GM21619 (cell line): Measurements from ENCODE around the gene GGTA1.
A peak's percentile ranks its signal among the peaks of the same experiment; 100 is the strongest.

Source experiments
- ATAC-seq: cut with Tn5 transposase; IDR thresholded peaks from one replicate; pipeline ENCODE4 v1.9.1; 2021; ENCODE audit not compliant: unreplicated experiment

Gene GGTA1

DNA sequence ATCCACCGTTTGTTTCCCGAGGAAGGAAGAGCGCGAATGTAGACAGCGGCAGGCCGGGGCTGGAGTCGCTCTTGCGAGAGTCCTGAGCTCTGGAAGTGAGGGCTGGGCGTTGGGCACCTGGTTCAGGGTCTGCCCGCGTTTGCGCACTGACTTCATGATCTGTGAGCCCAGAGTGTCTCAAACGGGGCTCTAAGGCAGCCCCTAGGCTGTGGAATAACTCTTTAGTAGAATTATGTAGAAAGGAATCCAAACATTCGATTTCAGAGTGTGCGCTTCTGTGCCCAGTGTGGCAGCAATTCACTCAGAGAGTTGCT is 478 bp upstream of the GGTA1 start:
- ATAC-seq = no peak

DNA sequence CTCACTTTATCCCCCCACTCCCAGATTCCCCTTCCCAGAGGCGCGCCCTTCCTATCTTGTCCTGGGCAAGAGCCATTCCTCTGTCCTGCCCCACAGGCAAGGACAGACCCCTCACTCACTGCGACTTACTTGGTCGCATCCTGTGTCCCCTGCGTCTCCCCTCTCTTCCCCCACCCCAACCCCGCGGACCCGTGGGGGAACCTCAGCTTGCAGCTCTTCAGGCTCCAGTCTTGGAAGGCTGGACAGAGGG is 542 bp downstream of the GGTA1 start:
- ATAC-seq = no peak

DNA sequence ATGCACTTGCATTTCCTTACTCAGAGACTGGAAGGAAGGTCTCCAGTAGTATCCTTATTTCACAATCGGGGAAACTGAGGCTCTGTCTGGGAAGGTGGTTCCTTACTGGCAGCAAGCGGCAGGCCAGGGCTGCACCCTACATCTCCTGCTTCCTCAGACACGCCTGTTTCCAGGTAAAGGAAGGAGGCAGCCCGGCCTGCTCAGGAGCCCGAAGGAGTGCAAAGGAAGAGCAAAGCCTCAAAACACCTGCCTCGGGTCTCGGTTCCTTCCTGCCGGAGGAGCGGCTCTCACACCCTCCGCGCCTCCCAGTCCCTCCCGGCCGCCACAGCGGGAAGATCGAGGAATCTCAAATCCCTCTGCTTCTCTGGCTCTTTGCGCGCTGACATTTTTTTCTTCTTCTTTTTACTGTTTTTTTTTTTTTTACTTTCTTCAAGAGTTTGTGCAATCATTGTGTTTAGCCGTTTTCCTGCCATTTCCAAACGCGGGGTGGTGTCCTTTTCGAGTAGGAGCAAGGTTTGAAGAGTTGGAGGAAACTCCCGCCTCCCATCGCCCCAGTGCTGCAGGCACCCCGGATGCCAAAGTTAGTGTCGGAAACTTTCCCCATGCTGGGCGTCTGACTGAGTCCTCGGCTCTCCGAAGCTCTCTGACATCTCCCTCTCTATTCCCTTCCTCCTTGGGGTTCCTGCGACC is 1.0 kb downstream of the GGTA1 start:
- ATAC-seq = no peak

DNA sequence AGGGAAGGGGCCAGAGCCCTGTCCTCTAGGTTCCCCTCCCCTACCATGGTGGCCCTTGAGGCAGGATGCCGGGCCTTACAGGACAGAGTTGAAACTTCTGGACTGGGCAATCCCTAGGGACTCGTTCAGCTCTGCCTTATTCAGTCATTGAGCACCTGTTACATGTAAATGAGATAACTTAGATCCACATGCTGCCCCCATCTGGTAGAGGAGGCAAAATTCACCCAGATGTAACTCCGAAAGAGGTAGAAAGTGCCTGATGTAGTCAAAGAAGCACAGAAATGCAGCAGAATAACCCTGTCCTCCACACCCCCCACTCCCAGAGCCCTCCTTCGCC is 1.5 kb downstream of the GGTA1 start:
- peak; percentile 68 for ATAC-seq

DNA sequence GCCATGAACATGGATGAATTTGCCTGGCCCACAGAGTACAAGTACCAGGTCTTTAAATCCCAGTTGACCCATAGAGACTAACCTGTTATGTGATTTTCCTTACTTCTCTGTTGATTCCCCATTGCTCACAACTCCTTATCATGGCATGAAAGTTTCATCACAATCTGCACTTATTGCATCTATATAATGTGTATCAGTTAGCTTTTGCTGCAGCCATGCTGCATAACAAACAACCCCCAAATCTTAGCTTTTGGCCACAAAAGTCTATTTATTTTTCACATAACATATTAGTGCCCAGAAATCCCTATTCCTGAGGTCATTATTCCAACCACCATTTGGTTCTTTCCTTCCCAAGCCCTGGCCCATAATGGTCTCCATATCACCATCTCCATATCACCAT is 3.7 kb downstream of the GGTA1 start:
- ATAC-seq = no peak

DNA sequence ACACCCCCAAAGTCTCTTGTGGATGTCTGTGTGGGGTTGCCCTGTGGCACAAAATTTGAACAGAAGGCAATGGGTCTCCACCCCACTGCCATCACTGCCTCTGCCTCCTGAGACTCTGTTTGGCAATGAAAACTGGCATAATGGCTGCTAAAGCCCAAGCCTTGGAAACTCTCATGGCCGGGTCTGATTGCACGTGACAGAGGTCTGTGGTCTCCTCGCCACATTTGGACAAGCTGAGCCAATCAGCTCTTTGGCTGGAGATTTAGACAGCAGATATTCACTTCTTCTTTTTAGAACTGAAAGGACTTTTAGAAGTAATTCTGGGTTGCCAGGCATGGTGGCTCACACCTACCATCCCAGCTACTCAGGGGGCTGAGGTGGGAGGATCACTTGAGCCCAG is 5.5 kb downstream of the GGTA1 start:
- ATAC-seq = no peak

DNA sequence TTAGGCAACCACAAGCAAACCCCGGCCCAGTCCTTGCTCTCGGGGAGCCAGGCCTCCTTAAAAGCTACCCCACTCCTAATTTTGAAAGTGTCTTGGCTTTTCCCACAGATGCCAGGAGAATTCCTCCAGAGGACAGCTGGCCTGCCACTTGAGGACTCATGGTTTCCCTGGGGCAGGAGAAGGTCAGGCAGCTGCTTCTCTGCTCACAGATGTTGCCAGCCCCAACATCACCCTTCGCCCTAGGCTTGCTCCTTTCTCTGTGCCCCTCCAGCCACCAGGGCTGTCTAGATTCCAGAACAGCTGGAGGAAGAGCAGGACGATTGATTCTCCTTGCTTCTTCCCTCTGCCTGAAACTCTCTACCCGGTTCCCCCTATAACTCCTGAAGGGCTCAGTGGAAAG is 8.5 kb downstream of the GGTA1 start:
- no peak for ATAC-seq

DNA sequence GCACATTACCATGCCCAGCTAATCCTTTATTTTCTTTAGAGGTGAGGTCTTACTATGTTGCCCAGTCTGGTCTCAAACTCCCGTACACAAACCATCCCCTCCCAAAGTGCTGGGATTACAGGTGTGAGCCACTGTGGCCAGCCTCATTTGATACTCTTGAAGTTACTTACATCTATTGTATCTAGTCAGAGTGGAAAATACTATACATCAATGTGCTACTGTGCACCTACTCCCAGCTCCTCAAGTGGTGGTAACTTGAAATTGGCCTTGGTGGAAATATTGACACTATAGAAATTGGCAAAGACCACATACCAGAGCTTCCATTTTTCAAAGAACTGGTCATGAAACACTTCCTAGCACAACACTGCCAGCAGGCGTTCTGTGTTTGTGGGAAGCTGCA is 10.3 kb downstream of the GGTA1 start:
- ATAC-seq = no peak

DNA sequence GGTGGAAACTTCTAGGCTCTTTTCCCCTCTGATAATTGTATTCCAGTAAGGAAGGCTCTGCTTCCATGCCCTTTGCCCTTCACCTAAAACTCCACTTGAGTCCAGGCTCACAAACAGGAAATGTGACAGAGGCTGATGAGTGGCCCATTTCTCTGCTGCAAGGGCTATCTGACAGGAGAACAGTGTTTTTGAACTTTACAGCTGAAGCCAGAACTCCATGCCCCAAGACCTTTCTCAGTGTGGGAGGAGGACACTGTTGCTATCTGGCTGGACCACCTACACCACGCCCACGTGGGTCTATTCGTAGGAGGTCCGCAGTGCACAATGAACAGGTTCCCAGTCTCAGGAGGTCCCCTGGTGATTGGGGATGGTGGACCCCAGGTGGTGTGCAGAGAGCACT is 13.6 kb downstream of the GGTA1 start:
- no peak for ATAC-seq

DNA sequence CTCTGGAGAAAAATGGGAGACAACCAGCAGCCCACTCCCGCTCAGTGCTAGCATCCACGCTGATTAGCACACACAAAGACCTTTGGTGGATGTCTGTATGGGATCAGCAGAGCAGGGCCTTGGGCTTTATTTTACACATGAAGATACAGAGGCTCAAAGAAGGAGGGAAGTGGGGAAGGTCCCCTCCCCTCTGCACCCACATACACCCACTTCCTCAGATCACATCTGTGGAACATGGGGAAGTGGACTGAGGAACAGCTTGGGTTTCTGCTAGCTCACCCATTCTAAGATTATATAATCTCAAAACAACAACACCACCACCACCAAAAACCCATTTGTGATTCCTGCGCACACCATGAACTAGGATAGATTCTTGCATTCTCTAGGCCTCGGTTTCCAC is 14.0 kb downstream of the GGTA1 start:
- no peak for ATAC-seq

DNA sequence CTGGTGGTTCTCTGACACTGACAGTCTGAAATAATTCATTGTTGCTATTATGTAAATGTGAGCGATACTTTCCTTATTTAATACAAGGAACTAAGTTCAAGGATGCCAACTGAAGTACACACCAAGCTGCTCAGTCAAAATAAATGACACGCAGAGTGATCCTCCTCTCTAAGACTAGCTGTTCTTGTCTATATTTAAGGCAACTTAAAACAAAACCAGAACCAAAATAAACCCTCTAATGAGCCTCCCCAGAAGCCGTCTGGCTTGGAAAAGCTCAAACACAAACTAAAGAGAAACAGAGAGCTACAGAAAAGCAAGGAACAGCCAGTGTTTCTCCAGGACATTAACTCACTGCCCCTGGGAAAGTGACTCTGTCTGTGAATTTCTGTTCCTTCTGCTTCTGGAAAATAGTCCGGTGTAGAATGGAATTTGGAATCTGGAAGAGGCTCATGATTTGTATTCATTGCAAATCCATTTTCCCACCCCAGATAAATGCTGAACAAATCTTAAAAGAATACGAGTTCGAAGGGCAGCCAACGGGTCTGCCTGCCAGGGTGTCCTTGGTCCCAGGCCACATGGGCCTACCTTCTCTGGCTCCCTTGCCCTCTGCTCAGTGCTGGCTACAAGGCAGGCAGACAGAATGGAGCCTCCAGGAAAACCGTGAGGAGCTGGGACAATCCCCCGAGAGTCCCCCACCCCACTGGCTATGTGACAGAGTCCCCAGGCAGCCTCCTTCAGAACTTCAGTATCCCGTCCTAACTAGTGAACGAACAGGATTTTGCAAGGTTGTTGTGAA is 14.8 kb downstream of the GGTA1 start:
- ATAC-seq = no peak

DNA sequence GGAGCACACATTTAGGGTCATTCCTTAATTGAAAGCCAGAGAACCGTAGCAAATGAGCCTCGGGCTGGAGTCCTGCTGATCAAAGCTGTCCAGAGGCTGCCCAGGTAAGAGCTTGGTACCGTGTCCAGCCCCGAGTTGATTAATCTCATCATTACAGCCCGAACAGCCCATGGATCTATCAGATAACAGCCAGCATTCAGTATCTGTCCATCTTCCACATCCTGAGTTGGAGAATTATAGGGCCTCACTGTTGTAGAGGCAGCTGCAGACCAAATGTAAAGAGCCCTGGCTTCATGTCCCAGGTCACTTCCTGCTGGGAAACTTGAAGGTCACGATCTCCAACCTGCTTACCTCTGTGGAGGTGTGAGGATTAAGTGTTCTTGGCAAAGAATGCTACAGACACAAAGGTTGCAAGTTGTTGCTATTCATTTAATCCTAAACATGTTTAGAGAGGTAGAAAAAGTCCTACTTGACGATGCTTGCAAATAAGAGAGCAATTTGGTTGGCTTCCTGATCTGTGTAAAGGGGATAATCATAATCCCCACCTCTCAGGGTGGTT is 16.1 kb downstream of the GGTA1 start:
- no peak for ATAC-seq

DNA sequence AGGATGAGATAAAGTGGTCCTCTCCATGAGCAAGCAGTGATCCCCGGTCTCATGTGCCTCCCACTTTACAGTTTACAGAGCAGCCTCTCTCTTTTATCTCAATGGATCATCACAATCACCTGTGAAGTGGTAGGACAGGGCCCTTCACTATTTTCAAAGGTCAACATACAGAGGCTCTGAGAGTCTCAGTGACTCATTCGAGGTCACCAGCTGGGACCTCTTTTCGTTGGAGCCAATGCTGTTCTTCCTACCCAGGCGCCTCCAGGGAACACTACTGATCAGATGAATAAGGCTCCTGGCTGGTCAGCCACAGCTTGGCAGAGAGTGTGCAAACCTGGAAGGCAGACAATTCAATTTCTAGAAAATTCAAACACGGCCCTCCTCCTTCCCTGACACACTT is 16.6 kb downstream of the GGTA1 start:
- ATAC-seq = no peak

DNA sequence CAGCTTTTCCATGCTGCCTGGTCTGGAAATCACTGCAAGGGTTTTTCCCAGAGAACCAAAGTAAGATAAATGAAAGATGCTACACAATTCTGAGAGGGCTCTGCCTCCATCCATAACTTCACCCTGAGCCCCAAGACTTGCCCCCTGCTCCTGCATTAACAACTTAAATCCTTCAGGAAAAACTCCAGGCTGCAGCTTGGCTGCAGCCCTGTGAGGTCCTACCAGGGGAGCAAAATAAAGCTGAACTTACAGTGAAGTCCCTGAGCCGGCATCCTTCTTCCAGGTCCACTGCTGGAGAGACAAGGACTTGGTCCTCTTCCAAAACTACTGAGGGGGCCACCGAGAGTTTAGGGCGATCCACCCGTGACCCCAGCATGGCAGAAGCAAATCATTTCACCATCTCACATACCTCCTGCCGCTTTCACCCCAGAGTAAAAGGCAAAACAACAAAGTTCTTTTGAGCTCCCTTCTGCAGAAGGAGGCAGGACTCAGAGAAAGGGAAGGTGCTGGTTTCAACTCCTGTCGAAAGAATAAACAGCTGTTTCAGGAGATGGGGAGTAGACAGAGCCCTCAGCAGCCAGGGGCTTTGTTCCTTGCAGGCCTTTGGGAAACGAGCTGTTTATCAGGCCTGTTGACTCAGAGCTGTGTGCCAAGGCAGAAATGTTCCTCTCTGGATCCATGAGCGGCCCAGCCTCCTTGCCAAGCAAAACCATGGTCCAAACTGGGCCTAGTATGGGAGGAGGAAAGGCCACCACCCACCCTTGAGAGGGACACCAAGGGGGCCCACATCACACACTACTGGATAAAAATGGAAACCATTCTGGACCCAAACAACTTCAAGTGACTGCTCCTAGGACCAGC is 20.6 kb downstream of the GGTA1 start:
- ATAC-seq = no peak

DNA sequence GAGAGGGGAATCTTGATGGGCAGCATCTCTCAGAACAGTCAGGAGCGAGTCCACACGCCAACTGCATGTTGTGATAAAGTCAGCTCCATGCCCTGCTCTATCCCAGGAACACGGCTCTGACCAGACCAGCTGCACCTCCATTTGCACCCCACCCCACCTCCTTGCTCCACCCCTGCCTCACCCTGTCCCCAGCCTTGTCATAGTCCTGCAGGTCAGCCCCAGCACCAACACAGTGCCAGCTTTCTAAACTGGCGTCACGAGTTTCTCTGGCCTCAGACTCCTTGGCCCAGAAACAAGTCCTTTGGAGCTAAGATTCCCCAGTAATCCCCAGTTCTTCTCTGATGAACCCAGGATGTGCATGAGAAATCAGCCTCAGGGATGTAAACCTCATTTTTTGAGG is 23.5 kb downstream of the GGTA1 start:
- no peak for ATAC-seq

DNA sequence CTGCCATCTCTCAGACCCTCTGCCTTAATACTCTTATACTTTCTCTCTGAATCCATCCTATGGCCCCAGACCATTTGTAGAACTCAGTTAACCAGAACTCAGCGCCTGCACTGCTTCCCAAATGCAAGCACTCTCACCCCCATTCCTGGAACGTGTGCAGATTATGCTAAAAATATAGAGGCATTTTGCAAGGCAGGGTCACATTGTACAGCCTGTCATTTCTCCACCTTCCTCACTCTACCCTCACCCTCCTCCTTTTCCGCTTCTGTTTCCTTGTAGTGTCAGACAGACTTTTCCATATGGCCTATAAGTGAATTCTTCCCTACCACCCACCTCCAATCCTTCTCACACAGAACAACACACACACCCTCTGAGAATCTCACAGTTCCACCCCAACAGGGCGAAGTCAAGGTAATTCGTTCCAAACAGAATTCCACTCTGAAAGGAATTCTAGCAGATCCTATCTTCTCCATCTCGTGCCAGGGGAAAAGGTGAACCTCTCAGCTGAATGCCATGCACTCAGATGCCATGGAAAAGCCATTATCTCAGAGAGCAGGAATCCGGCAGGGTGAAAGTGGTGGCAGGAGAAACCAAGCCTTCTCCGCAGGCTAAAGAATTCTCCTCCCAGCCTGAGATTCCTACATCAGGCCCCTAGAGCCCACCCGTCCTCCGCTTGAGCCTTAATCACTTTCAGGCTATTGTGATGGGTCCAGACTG is 25.3 kb downstream of the GGTA1 start:
- ATAC-seq = no peak

DNA sequence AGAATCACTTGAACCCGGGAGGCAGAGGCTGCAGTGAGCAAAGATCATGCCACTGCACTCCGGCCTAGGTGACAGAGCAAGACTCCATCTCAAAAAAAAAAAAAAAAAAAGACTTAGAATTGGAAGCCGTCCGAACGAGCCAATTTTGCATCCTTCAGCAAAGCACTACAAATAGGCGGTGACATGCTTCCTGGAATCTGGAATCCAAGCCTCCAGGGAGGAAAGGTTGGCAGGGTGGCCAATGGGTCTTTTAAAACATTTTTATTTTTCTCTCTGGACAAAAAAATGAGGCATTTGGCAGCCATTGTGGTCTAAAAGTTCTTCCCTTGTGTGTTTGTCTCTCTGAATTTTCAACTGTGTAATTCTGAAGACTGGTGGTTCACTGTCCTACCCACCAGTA is 26.4 kb downstream of the GGTA1 start:
- no peak for ATAC-seq

DNA sequence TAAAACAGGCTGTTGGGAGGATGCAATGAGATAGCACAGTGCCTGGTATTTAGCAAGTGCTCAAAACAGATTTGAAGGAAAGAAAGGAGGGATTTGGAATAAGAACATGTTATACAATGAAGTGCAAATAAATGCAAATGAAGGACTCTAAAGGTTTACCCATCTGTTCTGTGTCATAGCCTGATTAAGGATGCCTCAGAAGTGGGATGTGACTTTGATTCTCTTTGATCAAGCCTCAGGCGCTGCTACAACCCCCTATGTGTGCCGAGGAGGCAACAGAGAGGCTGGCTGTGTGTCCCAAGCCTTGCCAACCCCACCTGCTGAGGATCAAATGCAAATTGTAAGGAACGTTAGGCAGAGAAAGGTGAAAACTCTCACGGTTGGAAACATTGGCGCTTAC is 27.2 kb downstream of the GGTA1 start:
- no peak for ATAC-seq

DNA sequence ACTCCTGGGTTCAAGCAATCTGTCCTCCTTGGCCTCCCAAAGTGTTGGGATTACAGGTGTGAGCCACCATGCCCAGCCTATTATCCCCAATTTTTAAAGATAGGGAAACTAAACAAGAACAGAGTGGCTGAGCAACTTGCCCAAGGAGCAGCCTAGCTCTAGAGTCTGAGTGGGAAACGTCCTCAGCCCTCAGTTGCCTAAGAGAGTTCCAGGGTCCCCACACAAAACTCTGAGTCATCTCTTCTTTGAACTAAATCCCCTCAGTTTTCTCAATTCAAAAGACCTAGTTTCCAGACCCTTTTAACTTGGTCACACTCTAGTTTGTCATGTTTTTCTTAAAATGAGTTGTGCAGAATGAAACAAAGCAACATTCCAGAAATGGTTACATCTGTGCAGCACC is 33.5 kb downstream of the GGTA1 start:
- ATAC-seq = no peak

DNA sequence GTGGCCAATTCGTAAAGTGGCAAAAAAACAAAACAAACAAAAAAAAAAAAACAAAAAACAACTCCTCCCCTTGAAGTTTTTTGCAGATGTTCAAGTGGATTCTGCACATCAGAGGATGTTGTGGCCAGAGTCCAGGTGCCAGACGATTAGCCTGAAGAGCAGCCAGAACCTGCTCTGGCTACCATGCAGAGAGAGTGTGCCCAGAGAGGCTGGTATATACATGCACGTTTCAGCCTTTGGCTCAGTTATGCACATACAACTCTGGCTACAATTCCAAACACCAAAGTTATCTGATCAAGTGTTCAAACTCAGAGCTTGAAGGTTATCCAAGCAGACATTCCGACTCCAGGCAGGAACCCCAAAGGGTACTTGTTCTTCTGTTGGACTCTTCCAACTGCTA is 34.7 kb downstream of the GGTA1 start:
- no peak for ATAC-seq

DNA sequence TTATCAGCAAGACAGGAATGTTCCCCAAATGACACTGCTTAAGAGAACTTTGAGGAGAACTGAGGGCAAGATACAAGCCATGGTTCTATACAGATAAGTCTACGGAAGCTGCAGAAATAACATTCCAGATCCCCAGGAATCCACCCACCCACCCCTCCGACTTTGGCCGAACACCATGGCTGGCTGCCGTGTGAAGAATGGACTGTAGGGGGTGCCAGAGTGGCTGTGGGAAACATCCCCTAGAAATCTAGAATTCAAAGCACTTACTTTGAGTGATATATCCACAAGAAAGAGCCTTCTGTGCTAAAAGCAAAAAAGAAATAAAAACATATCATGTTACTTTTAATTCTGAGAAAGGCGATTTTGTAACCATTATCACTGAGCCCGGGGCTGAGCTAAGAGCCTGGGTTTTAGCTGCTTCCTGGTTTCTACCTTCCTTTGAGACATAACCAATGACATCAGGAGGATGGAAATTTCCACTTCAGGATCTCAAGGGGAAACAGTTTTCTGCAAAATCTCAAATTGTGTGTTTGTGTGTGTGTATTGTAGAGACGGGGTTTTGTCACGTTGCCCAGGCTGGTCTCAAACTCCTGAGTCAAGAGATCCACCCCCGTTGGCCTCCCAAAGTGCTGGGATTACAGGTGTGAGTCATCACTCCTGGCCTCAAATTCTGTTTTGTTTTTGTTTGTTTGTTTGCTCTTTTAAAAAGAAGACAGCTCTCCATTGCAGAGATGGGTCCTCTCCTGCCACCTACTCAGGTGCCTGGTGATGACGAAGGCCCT is 36.4 kb downstream of the GGTA1 start:
- no peak for ATAC-seq
